Fibroblast of villous mesenchyme (primary cell): Measurements from ENCODE around the gene CISD3. TPM values are rescaled to one million over a fixed set of nuclear protein-coding genes. Genes with fewer than 3 reads are reported as not detected.

Experiments used
- DNase-seq: peaks from one replicate; pipeline ENCODE4 v3.0.0-alpha.2; 2010; ENCODE audit warnings: low read depth
- H3K4me3 ChIP-seq: 2 replicates; pipeline ENCODE4 v1.5.1; 2011; ENCODE audit warnings: low read depth, mild to moderate bottlenecking, low read length
- total RNA-seq: library from RNA; depleted of rRNA; stranded (reverse); fragments of >200 nt; gene quantifications from 2 replicates; pipeline ENCODE4 v1.2.3, GENCODE V29; 2012
- TF ChIP-seq, protein P1 (sequence below): IDR thresholded peaks from 2 replicates; pipeline ENCODE4 v1.5.1; 2012; ENCODE audit warnings: low read depth, mild to moderate bottlenecking, low read length; ENCODE audit not compliant: insufficient read depth

Gene CISD3
- total RNA-seq, 1 donor: 2.6 TPM

DNA sequence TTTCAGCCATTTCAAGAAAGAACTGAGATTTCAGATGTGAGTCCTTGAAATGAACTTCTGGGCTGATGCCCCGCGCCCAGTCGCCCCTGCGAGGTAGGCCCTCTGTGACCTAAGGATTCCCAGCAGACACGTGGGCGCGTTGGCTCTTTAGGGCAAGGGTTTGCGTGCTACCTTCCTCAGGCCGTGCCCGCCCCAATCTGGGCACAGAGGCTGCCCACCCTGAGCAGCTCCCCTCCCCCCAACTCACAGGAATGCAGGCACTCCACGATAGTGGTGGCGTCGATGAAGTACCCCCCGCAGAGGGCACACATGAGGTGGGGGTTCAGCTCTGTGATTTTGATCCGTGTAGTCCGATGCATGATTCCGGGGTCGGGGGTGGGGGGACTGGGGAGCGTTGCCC, 9.9 kb downstream of the CISD3 start:
- no peak for DNase-seq
- TF ChIP-seq, protein P1, sequence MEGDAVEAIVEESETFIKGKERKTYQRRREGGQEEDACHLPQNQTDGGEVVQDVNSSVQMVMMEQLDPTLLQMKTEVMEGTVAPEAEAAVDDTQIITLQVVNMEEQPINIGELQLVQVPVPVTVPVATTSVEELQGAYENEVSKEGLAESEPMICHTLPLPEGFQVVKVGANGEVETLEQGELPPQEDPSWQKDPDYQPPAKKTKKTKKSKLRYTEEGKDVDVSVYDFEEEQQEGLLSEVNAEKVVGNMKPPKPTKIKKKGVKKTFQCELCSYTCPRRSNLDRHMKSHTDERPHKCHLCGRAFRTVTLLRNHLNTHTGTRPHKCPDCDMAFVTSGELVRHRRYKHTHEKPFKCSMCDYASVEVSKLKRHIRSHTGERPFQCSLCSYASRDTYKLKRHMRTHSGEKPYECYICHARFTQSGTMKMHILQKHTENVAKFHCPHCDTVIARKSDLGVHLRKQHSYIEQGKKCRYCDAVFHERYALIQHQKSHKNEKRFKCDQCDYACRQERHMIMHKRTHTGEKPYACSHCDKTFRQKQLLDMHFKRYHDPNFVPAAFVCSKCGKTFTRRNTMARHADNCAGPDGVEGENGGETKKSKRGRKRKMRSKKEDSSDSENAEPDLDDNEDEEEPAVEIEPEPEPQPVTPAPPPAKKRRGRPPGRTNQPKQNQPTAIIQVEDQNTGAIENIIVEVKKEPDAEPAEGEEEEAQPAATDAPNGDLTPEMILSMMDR: no peak
- no peak overlapping the region for H3K4me3 ChIP-seq

DNA sequence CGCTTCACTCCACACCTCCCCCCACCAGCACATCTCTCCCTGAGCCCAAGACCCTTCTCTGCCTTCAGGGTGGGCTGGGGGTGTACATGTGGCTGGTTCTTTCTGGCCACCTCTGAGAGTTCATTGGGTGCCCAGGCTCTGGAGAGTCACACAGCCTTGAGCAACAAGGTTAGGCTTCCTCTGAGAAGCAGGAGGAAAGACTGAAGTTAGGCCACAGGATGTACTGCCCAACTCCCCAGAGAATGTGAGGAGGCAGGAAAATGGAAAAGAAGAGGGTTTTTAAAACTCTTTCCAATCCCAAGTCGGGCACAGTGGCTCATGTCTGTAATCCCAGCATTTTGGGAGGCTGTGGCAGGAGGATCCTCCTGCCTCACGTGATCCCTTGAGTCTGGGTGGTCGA, 10.7 kb downstream of the CISD3 start:
- H3K4me3 ChIP-seq: no peak overlapping the region
- TF ChIP-seq, protein P1: no peak
- DNase-seq: no peak

DNA sequence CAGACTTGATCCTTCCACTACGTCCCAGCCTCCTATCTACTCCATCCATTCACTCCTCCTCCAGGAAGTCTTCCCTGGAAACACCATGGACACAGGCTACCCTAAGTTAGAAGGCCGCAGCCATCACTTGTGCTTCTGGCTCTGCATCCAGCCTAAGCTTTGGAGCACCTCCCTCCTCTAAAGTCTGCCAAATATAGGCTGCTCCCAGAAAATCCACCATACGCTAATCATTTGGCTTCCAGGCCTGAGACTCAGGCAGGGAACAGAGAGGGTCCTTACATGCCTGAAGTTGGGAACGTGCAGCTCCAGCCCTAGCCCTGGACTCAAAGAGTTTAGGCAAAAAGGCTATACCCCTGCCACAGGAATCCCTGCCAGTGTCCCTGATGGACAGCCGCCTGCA, 11.3 kb downstream of the CISD3 start:
- H3K4me3 ChIP-seq: no peak overlapping the region
- TF ChIP-seq, protein P1: no peak
- no peak for DNase-seq

DNA sequence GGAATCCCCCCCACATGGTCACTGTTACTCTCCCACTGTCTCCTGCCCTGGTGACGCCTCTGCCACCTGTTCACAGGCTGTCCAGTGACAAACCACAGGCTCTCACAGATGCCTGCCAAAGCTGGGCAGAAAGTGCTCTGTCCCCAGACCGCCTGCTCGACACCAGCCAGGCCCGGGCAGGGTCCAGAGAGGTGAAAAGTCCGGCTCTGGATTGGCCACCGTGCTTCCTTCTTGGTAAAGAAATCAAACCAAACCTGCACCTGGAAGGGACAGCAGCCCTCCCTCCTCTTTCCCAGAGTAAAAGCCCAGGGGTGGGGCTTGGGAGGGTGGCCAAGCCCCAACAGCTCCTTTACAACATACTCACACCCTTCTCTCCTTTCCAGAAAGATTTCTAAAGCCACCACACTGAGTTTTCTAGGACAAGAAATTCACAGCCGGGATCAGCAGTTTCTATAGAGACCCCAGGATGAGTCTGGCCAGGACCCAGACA, 11.8 kb downstream of the CISD3 start:
- TF ChIP-seq, protein P1: no peak
- no peak overlapping the region for H3K4me3 ChIP-seq
- no peak for DNase-seq

DNA sequence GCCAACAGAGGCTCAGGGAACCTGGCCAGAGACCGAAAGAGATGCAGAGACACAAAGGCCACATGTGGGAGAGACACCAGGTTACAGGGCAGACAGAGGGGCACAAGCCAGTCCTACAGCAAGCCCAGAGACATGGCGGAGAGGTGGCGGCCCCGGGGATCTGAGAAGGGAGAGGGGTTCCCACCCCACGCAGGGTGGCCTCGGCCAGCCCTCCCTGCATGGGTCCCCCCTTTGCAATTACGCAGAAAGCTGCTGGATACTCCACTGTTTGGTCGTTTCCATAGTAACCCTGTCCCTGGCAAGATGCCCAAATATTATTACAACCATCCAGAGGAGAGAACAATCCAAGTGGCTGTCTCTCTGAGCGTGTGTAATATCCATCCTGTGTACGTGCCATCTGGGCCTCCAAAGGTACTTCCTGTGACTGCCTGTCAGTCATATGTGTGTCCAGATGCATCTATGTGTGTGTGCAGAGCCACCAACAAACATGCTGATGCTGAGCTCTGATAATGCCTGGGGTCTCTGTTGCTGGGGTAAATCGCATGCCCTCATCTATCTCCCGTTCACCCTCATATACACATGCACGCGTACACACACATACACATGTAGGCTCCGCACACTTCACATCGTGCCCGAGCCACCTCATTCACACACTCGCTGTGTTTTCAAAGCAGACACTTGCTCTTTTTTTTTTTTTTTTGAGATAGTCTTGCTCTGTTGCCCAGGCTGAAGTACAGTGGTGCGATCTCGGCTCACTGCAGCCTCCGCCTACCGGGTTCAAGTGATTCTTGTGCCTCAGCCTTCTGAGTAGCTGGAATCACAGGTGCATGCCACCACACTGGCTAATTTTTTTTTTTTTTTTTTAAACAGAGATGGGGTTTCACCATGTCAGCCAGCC, 12.5 kb downstream of the CISD3 start:
- no peak overlapping the region for H3K4me3 ChIP-seq
- TF ChIP-seq, protein P1: no peak
- DNase-seq: peak; percentile 71

DNA sequence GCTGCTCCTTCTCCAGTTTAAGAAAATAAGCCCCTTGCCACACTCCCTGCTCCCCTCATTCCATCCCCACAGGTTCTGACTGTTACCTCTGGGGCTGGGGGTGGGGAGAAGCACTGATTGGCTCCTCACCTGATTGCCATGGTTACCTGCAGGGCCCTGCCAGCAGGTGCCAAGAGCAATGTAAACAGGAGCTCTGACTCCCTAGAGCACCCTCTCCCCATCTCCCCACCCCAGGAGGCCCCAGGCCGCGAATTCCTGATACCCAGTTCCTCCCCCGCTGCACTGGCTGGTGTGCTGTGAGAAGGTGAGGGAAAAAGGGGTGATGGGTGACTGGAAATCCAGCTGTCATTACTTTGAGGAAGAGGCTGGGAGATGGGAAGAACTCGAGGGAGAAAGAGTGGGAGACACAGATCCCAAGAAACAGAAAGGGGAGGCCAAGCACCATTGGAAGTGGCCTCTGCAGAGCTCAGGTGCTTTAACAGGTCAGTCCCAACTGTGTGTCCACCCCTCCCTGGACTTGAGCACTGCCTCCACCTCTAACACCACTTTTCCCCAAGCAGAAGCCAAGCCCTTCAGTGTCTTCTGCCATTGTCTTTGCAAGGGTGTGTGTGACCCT, 13.5 kb downstream of the CISD3 start:
- TF ChIP-seq, protein P1: no peak
- no peak for DNase-seq
- H3K4me3 ChIP-seq: no peak overlapping the region
